HG03108 (cell line): Measurements from ENCODE around the gene SLC35B1.
"Not testable (repeated sequence)": the region's sequence is repeated elsewhere in the genome, so short reads cannot be mapped to it uniquely, and the experiment has no call there.

Source experiments
- ATAC-seq: cut with Tn5 transposase; IDR thresholded peaks from one replicate; pipeline ENCODE4 v1.9.1; 2021; ENCODE audit warnings: moderate library complexity; ENCODE audit not compliant: unreplicated experiment

Gene SLC35B1

GRCh38 chr17:49734515-49735490 is 27.0 kb upstream of the SLC35B1 start:
- no peak for ATAC-seq

DNA sequence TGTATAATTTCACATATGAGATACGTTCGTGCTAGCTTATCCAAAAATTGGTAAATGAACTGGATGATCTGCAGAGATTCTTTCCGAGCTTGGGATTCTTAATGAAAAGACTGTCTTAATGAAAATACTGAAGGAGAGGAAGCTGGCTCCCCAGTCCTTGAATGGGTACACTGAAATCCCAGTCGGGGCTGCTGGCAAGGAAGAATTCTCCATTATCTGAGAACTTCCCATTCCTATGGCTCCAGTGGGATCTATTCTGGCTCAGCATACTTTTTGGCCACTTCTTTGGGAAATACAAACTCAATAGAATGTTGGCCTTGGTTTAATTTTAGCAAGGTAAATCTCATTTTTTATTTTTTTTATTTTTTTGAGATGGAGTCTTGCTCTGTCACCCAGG is 23.7 kb upstream of the SLC35B1 start:
- no peak for ATAC-seq

DNA sequence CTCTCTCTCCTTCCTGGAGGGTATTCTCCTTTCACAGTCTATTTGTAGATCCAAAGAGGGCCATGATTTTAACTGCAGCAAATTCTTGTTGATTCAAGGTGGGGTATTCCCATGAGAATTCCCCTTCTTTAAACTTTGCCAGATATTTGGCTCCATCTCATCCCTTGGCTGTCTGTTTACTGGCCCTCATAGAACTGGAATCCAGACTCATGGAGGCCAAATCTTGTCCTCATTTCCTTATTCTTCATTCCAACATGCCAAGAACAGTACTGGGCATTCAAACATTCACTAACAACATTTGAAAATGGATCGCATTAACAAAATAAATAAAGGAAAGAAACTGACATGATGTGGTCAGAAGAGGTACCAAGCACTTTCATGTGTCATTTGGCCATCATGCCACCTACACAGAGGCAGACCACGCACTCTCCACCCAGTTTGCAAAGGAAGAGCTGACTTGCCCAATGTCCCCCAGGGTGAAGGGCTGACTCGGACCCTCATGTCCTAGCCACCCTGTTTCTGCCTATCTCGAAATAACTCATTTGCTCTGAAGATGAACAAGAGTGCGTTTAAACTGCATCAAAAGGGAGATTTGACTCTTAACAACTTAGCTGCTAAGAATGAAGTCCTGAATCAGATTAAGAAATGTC is 23.1 kb upstream of the SLC35B1 start:
- no peak for ATAC-seq

DNA sequence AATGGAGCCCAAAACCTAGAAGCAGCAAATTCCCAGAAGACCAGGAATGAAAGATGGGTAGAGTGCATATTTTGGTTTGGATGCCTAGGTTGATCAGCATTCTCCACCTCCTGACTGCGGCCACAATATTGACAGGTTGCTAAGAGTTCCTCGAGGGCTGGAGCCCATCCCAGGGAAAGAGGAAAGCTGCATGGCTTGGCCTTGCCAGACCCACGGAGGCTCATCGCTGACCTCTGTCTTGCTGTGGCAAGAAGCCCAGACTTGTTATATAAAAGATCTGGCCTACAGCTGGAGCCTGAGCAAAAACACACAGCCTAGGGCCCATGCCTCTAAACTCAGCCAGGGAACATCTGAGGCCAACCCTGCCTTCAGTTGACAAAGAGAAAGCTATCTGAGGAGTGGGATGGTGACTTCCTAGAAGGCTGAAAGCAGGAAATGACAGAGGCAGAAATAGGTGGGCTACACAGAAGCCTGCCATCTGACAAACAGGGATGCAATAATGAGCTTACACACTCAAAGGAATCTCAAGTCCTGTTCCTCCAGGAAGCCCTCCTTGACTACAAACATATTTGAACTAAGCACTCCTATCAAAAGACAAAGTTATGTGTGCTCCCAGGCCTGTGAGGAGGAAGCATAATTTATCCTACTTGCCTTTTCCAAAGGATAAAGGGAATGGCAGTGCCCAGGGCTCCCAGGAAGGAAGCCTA is 22.5 kb upstream of the SLC35B1 start:
- no peak for ATAC-seq

- ATAC-seq = no peak
These were observed 21.3 kb upstream of the SLC35B1 start for GRCh38 chr17:49729069-49729468.

- ATAC-seq = no peak
These were observed 20.7 kb upstream of the SLC35B1 start for GRCh38 chr17:49728425-49728824.

- no peak for ATAC-seq
These were observed 19.6 kb upstream of the SLC35B1 start for GRCh38 chr17:49727380-49727779.

DNA sequence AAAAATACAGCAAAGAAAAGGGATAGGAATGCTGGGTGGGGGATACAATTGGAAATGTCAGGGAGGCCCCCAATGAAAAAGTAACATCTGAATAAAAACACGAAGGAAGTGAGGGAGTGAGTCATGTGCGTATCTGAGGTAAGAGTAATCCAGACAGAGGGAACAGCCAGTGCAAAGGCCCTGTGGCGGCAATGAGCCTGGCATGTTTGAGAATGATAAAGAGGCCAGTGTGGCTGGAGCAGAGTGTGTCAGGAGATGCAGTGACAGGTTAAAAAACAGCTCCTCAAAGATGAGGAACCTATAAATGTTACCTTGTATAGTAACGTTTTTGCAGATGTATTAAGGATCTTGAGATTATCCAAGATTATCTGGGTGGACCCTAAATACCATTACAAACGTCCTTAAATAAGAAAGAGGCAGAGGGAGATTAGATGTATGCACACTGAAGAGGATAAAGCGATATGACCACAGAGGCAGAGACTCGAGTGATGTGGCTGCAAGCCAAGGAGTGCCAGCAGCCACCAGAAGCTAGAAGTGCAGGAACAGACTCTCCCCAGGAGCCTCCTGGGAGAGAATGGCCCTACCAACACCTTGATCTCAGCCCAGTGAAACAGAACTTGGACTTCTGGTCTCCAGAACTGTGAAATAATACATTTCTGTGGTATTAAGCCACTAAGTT is 17.8 kb upstream of the SLC35B1 start:
- no peak for ATAC-seq

- ATAC-seq = not testable (repeated sequence)
These were observed 16.8 kb upstream of the SLC35B1 start for GRCh38 chr17:49724552-49724951.

GRCh38 chr17:49723423-49723822 is 15.7 kb upstream of the SLC35B1 start:
- ATAC-seq = no peak

DNA sequence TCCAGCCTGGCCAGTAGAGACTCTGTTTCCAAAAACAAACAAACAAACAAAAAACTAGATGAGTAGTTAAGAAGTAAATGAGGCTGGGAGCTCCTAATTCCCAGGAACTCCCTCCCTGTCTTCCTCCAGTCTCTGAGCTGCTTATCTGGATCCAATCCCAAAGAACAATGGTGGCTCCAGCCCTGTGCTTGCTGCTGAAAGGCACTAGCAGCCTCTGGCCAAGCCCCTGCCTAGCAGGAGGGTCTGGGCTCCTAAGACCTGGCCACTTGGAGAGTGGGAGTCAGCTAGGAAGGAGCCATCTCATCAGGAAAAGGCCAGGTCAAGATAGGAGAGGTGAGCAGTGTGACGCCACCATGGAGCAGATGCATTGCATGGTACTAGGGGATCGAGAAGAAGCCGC is 14.3 kb upstream of the SLC35B1 start:
- ATAC-seq = no peak

DNA sequence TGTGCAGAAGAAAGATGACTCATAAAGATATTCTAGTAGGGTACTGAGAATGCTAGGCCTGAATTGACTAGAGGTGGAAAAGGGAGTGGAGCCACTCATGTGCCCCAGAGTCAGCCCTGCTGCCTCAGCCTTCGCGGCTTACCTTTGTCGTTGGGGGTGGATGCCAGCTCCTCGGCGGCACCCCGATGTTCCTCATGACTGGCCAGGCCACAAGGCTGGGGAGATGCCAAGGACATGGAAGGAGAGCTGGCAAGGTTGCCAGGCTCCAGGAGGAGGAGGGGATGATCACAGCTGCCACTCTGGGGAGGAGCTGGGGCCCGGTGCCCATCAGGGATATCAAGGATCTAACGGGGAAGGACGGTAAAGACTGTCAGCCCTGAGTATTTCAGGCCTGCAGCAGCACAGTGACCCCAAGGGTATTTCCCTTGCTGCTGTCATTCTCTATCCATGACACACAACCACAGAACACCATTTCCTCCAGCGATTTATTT is 9.7 kb upstream of the SLC35B1 start:
- ATAC-seq = no peak

GRCh38 chr17:49716668-49717364 is 9.1 kb upstream of the SLC35B1 start:
- no peak for ATAC-seq

DNA sequence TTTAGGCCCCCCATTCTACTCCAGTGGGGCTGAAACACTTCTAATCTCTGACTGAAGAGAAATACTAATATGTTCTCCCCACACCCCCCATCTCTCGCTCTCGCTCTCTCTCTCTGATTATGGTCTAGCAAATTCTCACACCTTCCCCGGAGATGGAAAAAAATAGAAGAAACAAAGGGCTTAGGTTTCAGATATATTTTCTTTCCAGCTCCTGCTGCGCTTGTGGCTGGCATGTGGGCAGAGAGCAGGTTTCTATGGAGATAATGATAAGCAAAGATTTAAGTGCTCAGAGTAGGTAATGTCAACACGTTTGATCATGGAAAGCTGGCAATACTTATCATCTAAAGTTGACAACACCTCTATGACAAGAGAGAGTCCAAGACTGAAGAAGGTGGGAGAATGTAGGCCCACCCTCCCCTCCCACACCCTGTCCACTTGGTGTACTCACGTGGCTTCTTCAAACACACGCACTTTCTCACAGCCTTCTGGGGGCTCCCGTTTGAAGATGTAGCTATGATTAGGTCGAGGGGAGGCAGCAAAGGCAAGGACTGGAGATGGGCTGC is 8.0 kb upstream of the SLC35B1 start:
- no peak for ATAC-seq

DNA sequence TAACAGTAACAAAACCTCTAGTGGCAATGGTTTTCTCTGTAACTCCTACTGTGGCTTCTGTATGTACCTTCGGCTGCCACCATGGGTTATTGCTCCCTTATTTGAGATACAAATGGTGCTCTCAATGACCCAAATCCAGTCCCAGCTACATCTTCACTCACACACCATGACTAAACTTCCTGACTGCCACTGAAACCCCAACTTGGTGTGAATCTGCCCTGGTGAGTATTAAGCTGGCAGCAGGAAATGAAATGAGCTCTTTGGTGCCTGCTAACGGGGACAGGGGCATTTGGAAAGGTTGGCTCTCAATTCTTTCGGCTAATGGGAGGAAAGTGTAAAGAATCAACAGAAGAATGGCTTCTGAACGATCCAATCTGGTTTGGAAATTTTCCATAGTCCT is 7.5 kb upstream of the SLC35B1 start:
- ATAC-seq = no peak

- ATAC-seq = no peak
These were observed 885 bp upstream of the SLC35B1 start for GRCh38 chr17:49708515-49709183.

DNA sequence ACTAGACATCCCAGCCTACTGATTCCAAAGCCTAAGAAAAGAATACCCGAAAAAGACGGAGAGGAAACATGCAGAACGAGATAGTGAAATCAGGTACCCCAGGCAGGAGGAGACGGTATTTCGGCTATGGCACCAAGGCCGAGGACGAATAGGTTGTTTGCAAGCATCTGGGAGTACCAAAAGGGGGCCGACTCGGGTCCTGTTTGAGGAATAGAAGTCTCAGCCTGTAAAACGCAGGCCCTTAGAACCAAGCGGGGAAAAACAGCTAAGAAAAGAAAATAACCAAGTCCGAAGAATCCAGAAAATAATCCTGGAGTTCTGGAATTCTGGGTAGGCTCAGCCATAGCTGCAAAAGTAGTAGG is 537 bp downstream of the SLC35B1 start:
- ATAC-seq = no peak

GRCh38 chr17:49705254-49705653 is 2.5 kb downstream of the SLC35B1 start:
- no peak for ATAC-seq

- no peak for ATAC-seq
These were observed 4.0 kb downstream of the SLC35B1 start for GRCh38 chr17:49703557-49704277.
